Testis (tissue), 3 donors: ENCODE results near the gene RETN. TPM values are rescaled to one million over a fixed set of nuclear protein-coding genes. Genes with fewer than 3 reads are reported as not detected.

Source experiments
- DNase-seq: peaks from one replicate; pipeline ENCODE4 v3.0.0-alpha.2; 2019
- H3K27ac ChIP-seq, 2 donors: fragments of 200-600 bp; sonication (generic); one replicate each; pipeline ENCODE4 v1.5.1; 2019
- H3K27me3 ChIP-seq: fragments of 200-600 bp; sonication (generic); one replicate; pipeline ENCODE4 v1.5.1; 2019
- H3K36me3 ChIP-seq: fragments of 200-600 bp; sonication (generic); one replicate; pipeline ENCODE4 v1.5.1; 2017; ENCODE audit warnings: low read depth; ENCODE audit errors: missing control alignments
- H3K4me1 ChIP-seq: fragments of 200-600 bp; sonication (generic); one replicate; pipeline ENCODE4 v1.5.1; 2019
- H3K4me3 ChIP-seq, 2 donors: fragments of 200-600 bp; sonication (generic); one replicate each; pipeline ENCODE4 v1.5.1; 2017 to 2019
- H3K9me3 ChIP-seq: fragments of 200-600 bp; sonication (generic); one replicate; pipeline ENCODE4 v1.5.1; 2017
- CTCF ChIP-seq, 3 experiments: fragments of 450-650 bp in 2 of 3; fragments of 200-600 bp in 1 of 3; sonication (generic) in 1 of 3; IDR thresholded peaks; one replicate each; pipeline ENCODE4 v1.5.1; 2016 to 2019; ENCODE audit warnings: antibody characterized with exemption in 3 of 3, mild to moderate bottlenecking in 2 of 3, moderate library complexity in 1 of 3
- POLR2A ChIP-seq: fragments of 450-650 bp; IDR thresholded peaks from one replicate; pipeline ENCODE4 v1.6.1; 2017; ENCODE audit warnings: antibody characterized with exemption, mild to moderate bottlenecking, moderate library complexity
- WGBS, 2 donors: methylation state at CpG; one replicate each; pipeline ENCODE4 v1.1.5; 2018; 5-methylcytosine and 5-hydroxymethylcytosine counted together
- intact Hi-C: fragments of 100-400 bp; cut with DNase I; formaldehyde crosslinking; loops from one replicate; pipeline ENCODE4 v1.15.1; 2023; ENCODE audit warnings: low total_unique reads
- polyA plus RNA-seq: library from polyadenylated mRNA; stranded (reverse); fragments of 350-450 nt; fragmentation: Illumina TruSeq; extraction: RNeasy Lipid Tissue Mini Kit (QIAGEN cat#74804); gene quantifications from one replicate; pipeline ENCODE4 v1.2.3, GENCODE V29; 2014; ENCODE audit warnings: low read depth, low replicate concordance; ENCODE audit not compliant: insufficient read depth
- total RNA-seq, 2 donors: library from RNA; depleted of rRNA; stranded (reverse); fragments of >200 nt; gene quantifications; one replicate each; pipeline ENCODE4 v1.2.3, GENCODE V29; 2016

Gene RETN
- total and polyA plus RNA-seq, 3 donors from 2014 or later = 1.9 TPM; not detected in 2

DNA sequence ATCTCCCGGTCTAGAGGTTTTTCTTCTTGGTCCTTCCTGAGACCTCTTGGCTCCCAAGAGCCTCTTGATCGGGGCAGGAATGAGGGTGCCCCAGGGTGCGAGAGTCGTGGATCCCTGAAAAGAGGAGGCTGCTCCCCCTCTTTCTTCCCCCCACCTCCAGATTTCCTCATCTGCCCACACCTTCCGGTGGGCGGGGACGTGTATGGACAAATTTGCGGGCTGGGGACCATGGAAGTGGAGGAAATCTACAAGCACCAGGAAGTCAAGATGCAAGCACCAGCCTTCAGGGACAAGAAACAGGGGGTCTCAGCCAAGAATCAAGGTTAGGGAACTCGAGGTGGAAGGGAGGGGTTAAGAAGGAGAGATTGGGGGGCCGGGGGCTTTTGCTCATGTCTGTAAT is 8.0 kb downstream of the RETN start, which contains the start of gene MCEMP1:
TSS of gene MCEMP1 (plus strand) at position 237 of the 400 bp plus-strand sequence. CDS start at position 268, 31 bp downstream.
- no peaks in the 10 kb centered on the region for H3K9me3 ChIP-seq
- intact Hi-C loops = loop anchor here (10.0 kb wide), 1 partner anchor 112 kb away; no protein-coding TSS in a partner anchor
- H3K36me3 ChIP-seq = no peaks in the 10 kb centered on the region
- H3K4me1 ChIP-seq = peaks cover 9% of the 10 kb centered on the region
- no peak within 1 kb of the TSS for H3K27ac ChIP-seq
- H3K27me3 ChIP-seq = no peaks in the 10 kb centered on the region
- no peak for TF ChIP-seq CTCF (IDR thresholded peaks at IDR 0.05)
- no peak for TF ChIP-seq POLR2A
- no peak within 1 kb of the TSS for H3K4me3 ChIP-seq
- DNase-seq = no peak
- 60 to 64% methylated on average over 10 of the region's 10 CpGs for WGBS, 2 donors

GRCh38 chr19:7677669-7678311 is 8.9 kb downstream of the RETN start:
- H3K27me3 ChIP-seq = no peaks in the 10 kb centered on the region
- intact Hi-C loops = loop anchor here (10.0 kb wide), 1 partner anchor 113 kb away; no protein-coding TSS in a partner anchor
- H3K36me3 ChIP-seq = no peaks in the 10 kb centered on the region
- DNase-seq = no peak
- no peaks in the 10 kb centered on the region for H3K9me3 ChIP-seq
- H3K4me3 ChIP-seq = no peak overlapping the region
- H3K4me1 ChIP-seq = peaks cover 11% of the 10 kb centered on the region
- TF ChIP-seq POLR2A = no peak
- TF ChIP-seq CTCF (IDR thresholded peaks at IDR 0.05) = no peak
- H3K27ac ChIP-seq = no peak overlapping the region
- 60 to 76% methylated on average over 10 to 12 of the region's 12 CpGs for WGBS, 2 donors

- peak; percentile 33 for DNase-seq
- intact Hi-C loops = loop anchor here (10.0 kb wide), 1 partner anchor 114 kb away; no protein-coding TSS in a partner anchor
- Histone ChIP-seq H3K9me3 (no peaks in the 10 kb centered on the region), H3K36me3 (no peaks in the 10 kb centered on the region), H3K4me3 (no peak overlapping the region), H3K4me1 (peaks cover 11% of the 10 kb centered on the region), H3K27ac (no peak overlapping the region), H3K27me3 (no peaks in the 10 kb centered on the region)
- TF ChIP-seq POLR2A = no peak
- no peak for TF ChIP-seq CTCF (IDR thresholded peaks at IDR 0.05)
- 47% methylated on average over 24 to 30 of the region's 30 CpGs for WGBS, 2 donors
Observed at GRCh38 chr19:7678971-7679751, 10.3 kb downstream of the RETN start.

DNA sequence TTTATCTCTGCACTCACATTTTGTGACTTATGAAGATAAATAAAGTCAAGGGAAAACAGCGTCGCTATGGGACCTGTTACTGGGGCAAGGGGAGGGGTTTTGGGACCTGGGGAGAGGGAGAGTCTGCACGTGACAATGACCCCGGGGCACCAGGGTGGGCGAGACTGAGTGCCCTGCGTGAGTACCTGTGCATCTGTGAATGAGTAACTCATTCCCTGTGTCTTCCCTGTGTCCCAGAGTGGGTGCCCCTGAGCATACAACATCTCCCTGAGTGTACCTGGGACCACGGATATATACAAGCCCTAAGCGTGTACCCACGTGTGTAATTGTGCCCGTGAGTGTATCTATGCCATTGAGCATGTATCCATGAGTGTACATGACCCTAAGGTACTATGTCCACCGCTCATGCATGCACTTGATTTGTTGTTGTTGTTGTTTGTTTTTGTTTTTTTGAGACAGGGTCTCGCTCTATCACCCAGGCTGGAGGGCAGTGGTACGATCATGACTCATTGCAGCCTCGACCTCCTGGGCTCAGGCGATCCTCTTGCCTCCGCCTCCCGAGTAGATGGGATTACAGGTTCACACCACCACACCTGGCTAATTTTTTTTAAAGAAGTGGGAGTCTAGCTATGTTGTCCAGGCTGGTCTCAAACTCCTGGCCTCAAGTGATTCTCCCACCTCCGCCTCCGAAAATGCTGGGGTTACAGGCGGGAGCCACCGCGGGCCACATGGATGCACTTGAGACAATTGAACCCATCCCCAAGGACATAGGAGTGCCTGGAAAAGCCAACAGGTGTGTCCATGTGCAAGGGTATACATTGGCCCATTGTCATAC is 11.1 kb downstream of the RETN start:
- intact Hi-C loops = loop anchor here (10.0 kb wide), 1 partner anchor 115 kb away; no protein-coding TSS in a partner anchor
- WGBS, 2 donors = 34 to 39% methylated on average over 22 of the region's 22 CpGs
- H3K27ac ChIP-seq = no peak overlapping the region

More for the DNA sequence above, 11.1 kb downstream of the RETN start:
- peak overlapping the region; percentile 98 to 100 for H3K4me3 ChIP-seq
- DNase-seq = no peak
- TF ChIP-seq CTCF (IDR thresholded peaks at IDR 0.05) = no peak
- no peak for TF ChIP-seq POLR2A
- no peaks in the 10 kb centered on the region for H3K36me3 ChIP-seq
- no peaks in the 10 kb centered on the region for H3K9me3 ChIP-seq
- H3K27me3 ChIP-seq = no peaks in the 10 kb centered on the region
- peaks cover 11% of the 10 kb centered on the region for H3K4me1 ChIP-seq
